Measurements from ENCODE around the gene CFAP61.

Gene CFAP61

GRCh38 chr20:20202768-20203167, 150.4 kb downstream of the CFAP61 start:
- DNase-seq (ENCODE audit: low read depth, low spot score): no peak
- in situ Hi-C loops (cut with HindIII; ENCODE audit: low sequenced_read_pairs): no loop called here
- TF ChIP-seq CTCF (IDR thresholded peaks at IDR 0.05; ENCODE audit: low read depth, low read length): no peak
- no peak overlapping the region for H3K4me3 ChIP-seq (ENCODE audit: low read depth, low read length)

GRCh38 chr20:20203784-20204183, 151.5 kb downstream of the CFAP61 start:
- H3K4me3 ChIP-seq (ENCODE audit: low read depth, low read length): no peak overlapping the region
- in situ Hi-C loops (cut with HindIII; ENCODE audit: low sequenced_read_pairs): no loop called here
- DNase-seq (ENCODE audit: low read depth, low spot score): no peak
- TF ChIP-seq CTCF (IDR thresholded peaks at IDR 0.05; ENCODE audit: low read depth, low read length): no peak

GRCh38 chr20:20204256-20204655, 151.9 kb downstream of the CFAP61 start:
- DNase-seq (ENCODE audit: low read depth, low spot score): no peak
- in situ Hi-C loops (cut with HindIII; ENCODE audit: low sequenced_read_pairs): no loop called here
- no peak for TF ChIP-seq CTCF (IDR thresholded peaks at IDR 0.05; ENCODE audit: low read depth, low read length)
- no peak overlapping the region for H3K4me3 ChIP-seq (ENCODE audit: low read depth, low read length)

GRCh38 chr20:20205141-20205861, 153.0 kb downstream of the CFAP61 start:
- TF ChIP-seq CTCF (IDR thresholded peaks at IDR 0.05; ENCODE audit: low read depth, low read length): no peak
- no peak overlapping the region for H3K4me3 ChIP-seq (ENCODE audit: low read depth, low read length)
- no peak for DNase-seq (ENCODE audit: low read depth, low spot score)
- in situ Hi-C loops (cut with HindIII; ENCODE audit: low sequenced_read_pairs): no loop called here

GRCh38 chr20:20205862-20206236, 153.5 kb downstream of the CFAP61 start:
- in situ Hi-C loops (cut with HindIII; ENCODE audit: low sequenced_read_pairs): no loop called here
- no peak for TF ChIP-seq CTCF (IDR thresholded peaks at IDR 0.05; ENCODE audit: low read depth, low read length)
- DNase-seq (ENCODE audit: low read depth, low spot score): no peak
- H3K4me3 ChIP-seq (ENCODE audit: low read depth, low read length): no peak overlapping the region

- no peak for TF ChIP-seq CTCF (IDR thresholded peaks at IDR 0.05; ENCODE audit: low read depth, low read length)
- DNase-seq (ENCODE audit: low read depth, low spot score): no peak
- no peak overlapping the region for H3K4me3 ChIP-seq (ENCODE audit: low read depth, low read length)
- in situ Hi-C loops (cut with HindIII; ENCODE audit: low sequenced_read_pairs): no loop called here
Measured at GRCh38 chr20:20206788-20207187, 154.5 kb downstream of the CFAP61 start.

Data from astrocyte of the spinal cord (primary cell).